HG02840 (cell line): ENCODE results near the gene GABPB1.
"Not testable (repeated sequence)": the region's sequence is repeated elsewhere in the genome, so short reads cannot be mapped to it uniquely, and the experiment has no call there.

Source experiments
- ATAC-seq: cut with Tn5 transposase; IDR thresholded peaks from one replicate; pipeline ENCODE4 v1.9.1; 2021; ENCODE audit warnings: mild to moderate bottlenecking, moderate library complexity, moderate number of reproducible peaks; ENCODE audit not compliant: unreplicated experiment, low FRiP score

The GABPB1 gene

DNA sequence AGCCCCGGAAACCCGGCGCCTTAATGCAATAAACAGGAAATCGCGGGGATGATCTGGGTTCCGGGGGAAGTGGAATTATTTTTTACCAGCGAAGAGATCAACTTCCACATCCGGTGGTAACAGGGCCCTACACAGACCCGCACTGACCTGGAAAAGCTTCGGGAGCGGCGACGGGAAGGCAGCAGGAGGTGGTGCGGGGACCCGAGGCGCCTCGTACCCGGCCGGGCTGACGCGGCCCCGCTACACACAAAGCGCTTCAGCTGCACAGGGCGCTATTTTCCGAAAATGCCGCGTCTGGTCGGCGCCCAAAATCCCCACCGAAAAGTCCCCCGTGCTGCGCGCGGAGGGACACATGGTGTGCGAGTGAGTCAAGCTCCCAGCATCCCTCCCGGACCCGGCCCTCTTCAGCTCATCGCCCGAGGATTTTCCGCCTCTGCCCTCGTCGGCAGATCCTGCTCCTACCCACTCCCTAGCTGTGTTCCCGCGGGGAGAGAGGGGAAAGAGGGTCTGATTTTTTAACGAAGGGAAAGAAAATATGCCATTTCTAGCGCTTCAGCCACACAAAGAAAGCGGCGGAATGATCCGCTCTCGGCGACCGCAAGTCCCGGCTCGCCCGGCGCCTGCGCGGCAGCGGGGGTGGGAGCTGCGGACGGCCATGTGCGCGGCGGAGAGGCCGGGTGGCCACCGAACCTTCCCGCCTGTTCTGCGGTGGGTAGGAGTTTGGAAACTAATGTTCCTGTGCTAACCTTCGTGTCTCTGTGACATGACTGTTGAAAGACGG, at the start of gene GABPB1:
GABPB1 (minus strand) TSS at position 361 of the 781 bp plus-strand sequence. CDS start 45,400 bp downstream, outside the sequence.
- peak; percentile 45 for ATAC-seq

- ATAC-seq = not testable (repeated sequence)
These were observed 36.6 kb upstream of the GABPB1 start for GRCh38 chr15:50391561-50391960.

GRCh38 chr15:50390554-50391264, 35.7 kb upstream of the GABPB1 start:
- ATAC-seq = no peak

DNA sequence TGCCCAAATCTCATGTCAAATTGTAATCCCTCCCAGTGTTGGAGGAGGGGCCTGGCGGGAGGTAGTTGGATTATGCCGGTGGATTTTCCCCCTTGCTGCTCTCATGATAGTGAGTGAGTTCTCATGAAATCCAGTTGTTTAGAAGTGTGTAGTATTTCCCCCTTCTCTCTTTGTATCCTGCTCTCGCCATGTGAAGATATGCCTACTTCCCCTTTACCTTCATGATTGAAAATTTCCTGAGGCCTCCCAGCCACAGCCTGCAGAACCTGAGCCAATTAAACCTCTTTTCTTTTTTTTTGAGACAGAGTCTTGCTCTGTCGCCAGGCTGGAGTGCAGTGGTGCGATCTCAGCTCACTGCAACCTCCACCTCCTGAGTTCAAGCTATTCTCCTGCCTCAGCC, 27.4 kb upstream of the GABPB1 start:
- ATAC-seq = not testable (repeated sequence)

GRCh38 chr15:50381438-50381837, 26.4 kb upstream of the GABPB1 start:
- no peak for ATAC-seq

- ATAC-seq = no peak
These were observed 25.1 kb upstream of the GABPB1 start for GRCh38 chr15:50380089-50380488.

DNA sequence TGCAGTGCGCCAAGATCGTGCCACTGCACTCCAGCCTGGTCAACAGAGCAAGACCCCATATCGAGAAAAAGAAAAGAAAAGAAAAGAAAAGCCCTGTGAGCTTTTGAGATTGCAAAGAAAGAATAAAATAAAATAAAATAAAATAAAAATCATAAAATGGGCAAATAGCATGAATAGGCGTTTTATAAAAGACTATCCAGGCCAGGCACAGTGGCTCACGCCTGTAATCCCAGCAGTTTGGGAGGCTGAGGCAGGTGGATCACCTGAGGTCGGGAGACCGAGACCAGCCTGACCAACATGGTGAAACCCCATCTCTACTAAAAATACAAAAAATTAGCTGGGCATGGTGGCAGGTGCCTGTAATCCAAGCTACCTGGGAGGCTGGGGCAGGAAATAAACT, 24.4 kb upstream of the GABPB1 start:
- ATAC-seq = not testable (repeated sequence)

GRCh38 chr15:50378776-50379175, 23.8 kb upstream of the GABPB1 start:
- ATAC-seq = no peak

GRCh38 chr15:50377867-50378751, 23.1 kb upstream of the GABPB1 start:
- ATAC-seq = peak; percentile 98

- ATAC-seq = not testable (repeated sequence)
These were observed 14.6 kb upstream of the GABPB1 start for GRCh38 chr15:50369564-50369963.

DNA sequence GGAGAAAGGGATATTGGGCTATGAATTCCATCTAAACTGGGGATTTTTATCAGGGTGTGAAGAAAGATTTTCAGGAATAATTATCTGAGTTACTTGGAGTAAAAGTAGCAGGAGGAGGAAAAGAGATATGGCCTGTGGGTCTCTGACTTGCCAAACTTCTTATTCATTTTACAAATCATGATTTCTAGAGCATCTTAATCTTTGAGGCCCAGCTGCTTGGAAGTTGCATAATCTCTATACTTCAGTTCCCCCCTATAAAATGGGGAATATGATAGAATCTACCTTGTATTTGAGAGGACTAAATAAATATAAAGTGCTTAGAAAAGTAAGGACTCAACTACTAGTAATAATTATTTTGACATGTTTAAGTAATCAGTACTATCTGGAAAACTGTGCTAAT, 11.0 kb upstream of the GABPB1 start:
- no peak for ATAC-seq

DNA sequence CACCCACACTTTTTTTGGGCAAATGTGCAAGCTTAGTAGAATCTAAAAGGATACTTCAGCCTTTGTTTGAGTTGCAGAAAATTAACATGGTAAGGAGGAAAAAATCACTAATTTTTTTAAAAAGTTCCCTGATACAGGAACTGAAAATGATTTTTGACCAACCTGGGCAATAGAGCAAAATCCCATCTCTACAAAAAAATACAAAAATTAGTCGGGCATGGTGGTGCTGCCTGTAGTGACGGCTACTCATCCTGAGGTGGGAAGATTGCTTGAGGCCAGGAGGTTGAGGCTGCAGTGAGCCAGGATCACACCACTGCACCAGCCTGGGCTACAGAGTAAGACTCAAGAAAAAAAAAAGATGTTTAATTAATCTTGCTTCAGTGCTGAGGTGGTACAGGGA, 10.6 kb upstream of the GABPB1 start:
- ATAC-seq = no peak

GRCh38 chr15:50363612-50364011, 8.6 kb upstream of the GABPB1 start:
- no peak for ATAC-seq

- no peak for ATAC-seq
These were observed 6.8 kb upstream of the GABPB1 start for GRCh38 chr15:50361756-50362155.

DNA sequence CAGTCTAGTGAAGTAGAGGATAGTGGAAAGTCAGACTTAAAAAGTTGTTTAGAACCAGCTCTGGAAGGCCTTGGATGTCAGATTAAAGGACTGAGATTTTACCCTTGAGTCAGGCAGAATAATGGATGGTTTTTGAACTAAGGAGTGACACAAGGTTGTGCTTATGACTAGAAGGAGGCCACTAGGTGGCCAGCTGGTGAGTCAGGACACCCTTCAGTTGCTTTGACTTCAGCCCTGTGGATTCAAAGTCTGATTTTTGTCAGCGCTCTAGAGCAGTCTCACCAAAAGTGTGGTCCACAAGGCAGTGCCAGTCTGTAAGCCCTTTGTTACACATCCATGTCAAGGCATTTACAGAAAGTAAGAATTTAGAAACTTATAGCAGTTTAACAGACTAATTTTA, 3.8 kb upstream of the GABPB1 start:
- ATAC-seq = no peak

GRCh38 chr15:50355980-50356379, 982 bp upstream of the GABPB1 start:
- no peak for ATAC-seq

DNA sequence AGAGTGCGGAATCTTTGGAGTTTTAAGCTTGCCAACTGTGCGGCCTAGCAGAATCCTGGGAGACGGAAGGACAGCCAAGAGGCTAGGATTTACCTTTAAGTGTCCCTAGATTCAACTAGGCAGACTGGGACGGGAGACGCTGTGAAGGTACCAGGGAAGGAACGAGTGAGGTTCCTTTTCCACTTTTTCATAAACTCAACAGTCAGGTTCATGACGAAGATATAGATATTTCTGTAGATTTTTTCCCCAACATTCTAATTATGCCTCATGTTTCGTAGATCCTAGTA, 564 bp upstream of the GABPB1 start:
- no peak for ATAC-seq

GRCh38 chr15:50353975-50354837, 792 bp downstream of the GABPB1 start:
- ATAC-seq = peak; percentile 31

DNA sequence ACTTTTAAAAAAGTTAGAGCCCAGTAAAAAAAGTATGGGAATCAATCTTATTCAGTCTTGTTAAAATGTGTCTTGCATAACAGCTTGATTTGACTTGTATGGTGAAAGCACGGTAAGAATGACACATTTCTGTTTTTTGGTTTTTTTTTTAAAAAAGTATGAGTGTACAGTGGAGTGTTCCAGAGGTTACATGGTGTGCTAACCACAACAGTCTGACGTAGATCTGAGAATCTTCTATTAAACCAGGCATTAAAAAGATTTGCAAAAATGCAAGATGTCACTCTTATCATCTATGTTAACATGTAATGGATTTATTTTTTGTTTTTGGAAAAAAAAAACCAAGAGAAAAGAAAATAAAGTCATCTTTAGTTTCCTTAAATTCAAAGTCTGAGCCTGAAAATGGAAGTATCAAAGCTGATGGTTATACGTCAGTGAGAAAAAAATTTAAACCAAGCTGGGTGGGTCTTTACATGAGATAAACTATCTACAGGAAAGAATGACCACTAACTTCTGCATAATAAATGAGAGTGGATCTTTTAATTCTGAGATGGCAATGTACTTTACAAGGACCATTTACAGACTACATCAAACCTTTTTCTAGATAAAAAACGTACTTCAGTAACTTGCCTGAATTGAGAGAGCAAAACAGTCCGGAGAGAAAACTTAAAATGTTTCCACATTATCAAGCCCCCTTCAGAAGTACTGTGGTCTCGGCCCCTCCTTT, 1.6 kb downstream of the GABPB1 start:
- ATAC-seq = no peak
